GM21529 (cell line): ENCODE data around the gene AIP.

Source experiments
- ATAC-seq: cut with Tn5 transposase; IDR thresholded peaks from one replicate; pipeline ENCODE4 v1.9.1; 2021; ENCODE audit not compliant: unreplicated experiment

The AIP gene

DNA sequence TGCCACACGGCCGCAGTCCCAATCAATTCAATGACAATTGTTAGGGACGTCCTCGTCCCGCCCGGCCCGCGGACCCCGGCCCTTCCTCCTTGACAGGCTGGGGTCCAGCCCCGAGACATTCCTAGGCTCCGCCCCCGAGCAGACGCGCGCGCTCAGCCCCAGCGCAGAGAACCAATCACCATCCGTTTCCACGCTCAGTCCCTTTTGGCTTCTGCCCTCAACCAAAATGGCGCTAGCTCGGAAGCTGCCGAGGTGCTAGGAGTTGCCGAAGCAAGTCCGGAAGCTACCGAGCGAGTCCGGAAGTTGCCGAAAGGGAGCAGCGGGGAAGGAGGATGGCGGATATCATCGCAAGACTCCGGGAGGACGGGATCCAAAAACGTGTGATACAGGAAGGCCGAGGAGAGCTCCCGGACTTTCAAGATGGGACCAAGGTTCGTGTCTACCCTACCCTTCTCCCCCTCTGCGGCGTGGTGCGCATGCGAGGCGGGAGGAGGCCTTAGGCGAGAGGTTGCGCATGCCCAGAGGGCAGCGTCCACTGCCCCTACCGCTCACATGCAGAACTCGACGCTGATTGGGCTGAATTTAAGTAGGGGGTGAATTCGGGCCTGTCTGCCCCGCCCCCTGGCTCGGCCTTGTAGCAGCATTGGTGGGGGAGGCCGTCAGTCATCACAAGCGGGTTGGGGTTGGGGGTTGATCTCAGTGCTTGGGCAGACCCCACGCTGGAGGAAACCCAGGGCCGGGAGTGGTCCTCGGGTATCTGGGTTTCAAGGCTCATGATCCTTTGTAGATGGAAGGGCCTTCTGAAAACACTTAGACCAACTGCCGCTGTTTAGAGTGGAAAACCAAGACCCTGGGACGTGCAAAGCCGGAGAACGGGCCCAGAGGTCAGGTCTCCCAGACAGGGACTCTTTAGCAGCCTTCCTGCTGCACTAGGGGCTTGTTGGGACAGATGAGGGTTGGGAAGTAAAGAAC, at the start of gene AIP:
Gene AIP, plus strand, starts transcription at position 200 of the 972 bp plus-strand sequence. Its CDS starts 133 bp downstream, at position 333.
- peak; percentile 61 for ATAC-seq

- ATAC-seq: no peak
Measured at GRCh38 chr11:67433536-67434394, 49.1 kb upstream of the AIP start.

DNA sequence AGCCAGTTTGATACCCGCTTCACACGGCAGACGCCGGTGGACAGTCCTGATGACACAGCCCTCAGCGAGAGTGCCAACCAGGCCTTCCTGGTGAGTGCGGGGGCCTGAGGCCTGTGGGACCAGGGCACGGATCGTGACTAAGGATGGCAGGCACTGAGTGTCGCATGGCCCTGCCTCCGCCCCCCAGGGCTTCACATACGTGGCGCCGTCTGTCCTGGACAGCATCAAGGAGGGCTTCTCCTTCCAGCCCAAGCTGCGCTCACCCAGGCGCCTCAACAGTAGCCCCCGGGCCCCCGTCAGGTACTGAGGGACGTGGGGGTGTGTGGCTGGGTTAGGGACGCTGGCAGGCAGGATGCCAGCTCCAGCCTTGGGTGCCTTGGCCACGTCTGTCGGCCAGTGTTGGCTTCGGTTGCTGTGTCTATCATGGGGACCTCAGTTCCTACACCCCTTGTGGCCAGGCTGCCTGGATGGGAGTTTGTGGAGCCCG, 48.4 kb upstream of the AIP start:
- no peak for ATAC-seq

DNA sequence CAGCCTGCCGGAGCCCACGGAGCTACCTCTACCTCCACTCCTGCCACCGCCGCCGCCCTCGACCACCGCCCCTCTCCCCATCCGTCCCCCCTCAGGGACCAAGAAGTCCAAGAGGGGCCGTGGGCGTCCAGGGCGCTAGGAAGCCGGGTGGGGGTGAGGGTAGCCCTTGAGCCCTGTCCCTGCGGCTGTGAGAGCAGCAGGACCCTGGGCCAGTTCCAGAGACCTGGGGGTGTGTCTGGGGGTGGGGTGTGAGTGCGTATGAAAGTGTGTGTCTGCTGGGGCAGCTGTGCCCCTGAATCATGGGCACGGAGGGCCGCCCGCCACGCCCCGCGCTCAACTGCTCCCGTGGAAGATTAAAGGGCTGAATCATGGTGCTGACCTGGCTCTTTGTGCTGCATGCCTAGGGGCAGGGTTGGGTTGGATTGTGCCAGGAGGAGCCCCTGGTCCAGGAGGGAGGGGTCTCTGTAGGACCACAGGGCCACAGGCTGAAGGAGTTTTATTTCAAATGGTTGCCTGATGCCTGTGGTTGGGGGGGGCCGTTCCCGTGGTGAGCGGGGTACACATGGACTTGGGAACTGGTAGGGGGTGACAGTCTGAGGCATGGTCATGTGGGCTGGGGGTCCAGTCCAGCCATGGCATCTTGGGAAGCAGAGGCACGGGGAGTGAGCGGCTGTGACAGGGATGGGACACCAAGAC, 47.6 kb upstream of the AIP start:
- no peak for ATAC-seq

DNA sequence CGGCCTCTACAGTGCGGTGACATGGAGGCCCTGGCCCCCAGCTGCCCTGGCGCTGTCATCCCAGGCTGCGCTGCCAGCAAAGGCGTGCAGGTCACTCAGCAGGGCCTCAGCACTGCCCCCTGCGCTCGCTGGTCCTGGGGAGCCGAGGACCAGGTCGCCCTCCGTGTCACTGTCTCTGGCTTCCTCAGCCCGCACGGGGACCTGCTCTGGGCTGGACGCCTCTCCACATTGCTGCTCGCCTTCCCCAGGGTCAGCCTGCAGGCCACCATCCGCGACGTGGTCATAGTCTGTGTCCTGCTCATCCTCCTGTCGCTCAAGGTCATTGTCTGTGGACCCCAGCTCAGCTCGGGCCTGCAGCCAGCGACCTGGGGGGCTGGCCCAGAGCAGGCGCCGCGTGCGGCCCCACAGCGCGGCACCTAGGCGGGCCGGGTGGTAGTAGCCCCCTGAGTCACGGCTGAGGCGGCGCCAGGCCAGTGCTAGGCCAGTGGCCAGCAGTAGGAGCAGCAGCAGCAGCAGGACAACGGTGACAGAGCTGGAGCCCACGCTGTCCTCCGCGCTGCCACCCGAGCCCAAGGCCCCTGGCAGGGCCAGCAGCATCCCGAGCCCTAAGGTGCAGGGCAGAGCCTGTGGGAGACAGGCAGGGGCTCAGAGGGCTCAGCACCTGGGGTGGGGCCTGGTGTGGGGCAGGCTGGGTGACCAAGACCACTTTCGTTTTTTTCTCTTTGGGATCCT, 46.9 kb upstream of the AIP start:
- ATAC-seq: no peak

GRCh38 chr11:67436459-67437081, 46.3 kb upstream of the AIP start:
- ATAC-seq: peak; percentile 34

DNA sequence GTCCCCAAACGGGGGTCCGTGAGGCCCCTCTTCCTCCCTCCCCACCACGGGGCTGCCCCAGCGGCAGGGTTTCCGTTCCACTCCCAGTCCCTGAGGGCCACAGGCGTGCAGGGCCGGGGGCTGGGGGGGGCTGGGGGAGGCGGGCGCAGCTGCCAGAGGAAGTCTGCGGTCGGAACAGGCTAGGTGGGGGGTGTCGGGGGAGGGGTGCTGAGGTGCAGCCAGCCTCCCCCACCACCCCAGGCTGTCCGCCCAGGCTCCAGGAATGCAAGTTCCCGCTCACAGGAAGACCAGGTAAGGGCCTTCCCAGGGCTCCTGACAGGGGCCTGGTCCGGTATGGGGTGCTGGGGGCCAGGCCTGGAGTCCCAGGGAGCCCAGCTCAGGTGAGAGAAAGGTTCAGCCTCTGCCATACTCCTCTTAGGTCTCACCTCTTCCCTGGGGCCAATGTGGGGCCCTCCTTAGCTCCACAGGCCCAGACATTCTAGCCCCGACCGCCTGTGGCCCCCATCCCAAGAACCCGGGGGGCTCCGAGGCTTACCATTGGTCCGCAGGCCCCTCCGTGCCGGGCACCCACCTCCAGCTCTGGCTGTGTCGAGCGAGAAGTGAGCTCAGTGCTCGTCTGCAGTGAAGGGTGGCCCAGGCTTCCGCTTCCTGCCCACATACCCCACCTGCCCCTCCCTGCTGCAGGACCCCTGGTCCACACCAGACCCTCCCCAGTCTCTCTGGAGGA, 45.6 kb upstream of the AIP start, which contains the start of gene PTPRCAP:
Gene PTPRCAP, minus strand, starts transcription at position 601 of the 727 bp plus-strand sequence. Its CDS starts 63 bp downstream, at position 538.
- ATAC-seq: peak; percentile 28

GRCh38 chr11:67437809-67438157, 45.0 kb upstream of the AIP start:
- ATAC-seq: no peak

DNA sequence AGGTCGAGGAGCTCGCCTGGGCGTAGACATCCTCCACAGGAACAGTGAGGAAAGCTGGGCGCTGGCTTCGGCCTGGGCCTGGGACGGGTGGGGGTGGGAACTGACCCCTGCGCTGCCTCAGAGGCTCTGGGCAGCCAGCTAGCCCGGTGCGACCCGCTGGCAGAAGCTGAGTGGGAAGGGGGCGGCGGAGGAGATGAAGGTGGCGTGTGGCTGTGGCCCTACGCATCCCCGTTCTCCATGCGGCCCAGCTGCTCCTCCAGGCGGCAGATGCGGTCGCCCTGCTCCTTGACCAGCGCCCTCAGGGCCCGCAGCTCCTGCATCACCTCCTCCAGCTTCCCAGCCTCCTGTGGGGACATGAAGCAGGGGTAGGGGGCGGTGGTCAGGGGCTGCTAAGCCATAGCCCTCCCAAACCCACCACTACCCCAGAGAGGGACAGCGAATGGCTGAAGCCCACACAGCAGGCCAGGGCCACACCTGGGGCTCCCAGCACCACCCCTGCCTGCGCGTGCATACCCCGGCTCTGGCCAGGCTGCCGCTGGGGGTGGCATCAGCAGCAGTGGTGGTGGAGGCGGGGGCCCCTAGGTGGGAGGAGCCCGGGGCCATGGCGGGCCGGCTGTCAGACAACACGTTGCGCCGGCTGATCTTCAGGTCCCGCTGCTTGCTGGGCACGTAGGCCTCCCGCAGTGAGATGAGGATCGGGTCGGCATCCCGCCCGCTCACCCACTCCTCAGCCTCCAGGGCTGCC, 44.5 kb upstream of the AIP start:
- ATAC-seq: peak; percentile 27

- ATAC-seq: no peak
Measured at GRCh38 chr11:67439321-67440228, 43.3 kb upstream of the AIP start.

DNA sequence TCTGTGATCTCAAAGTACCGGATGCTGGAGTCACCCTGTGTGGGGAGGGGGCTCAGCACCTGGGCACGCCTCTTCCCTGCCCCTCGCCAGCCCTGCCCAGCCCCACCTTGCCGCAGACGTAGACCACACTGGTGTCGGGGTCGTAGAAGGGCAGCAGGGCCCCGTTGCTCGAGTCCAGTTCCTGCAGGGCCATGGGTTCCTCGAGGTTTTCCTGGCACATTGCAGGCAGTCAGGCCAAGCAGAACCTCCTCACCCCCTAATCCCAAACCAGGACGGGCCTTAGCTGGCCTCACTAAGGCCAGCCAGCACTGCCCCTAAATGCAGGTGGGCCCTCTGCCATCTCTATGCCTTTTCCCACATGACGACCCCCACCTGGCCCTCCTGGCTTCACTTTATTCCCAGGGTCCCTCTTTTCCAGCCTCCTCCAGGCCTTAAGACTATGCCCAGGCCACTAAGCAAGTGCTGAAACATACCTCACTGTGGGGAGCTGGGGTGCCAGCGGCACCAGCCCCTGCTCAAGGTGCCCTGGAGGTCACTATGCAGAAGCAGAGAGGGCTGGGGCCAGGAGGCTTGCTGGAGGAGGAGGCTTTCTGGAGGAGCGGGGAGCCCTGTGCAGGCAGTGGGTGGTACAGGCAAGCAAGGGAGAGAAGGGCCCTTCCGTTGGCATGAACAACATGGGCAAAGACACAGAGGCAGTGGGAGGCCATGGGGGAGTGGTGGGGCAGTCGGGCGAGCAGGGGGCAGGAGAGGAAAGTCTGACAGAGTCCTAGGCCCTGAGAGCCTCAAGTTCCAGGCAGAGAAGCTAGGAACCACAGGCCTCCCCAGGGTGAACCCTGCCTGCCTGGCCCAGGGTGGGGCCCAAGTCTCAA, 42.4 kb upstream of the AIP start:
- no peak for ATAC-seq

- ATAC-seq: no peak
Measured at GRCh38 chr11:67441098-67441563, 41.7 kb upstream of the AIP start.

GRCh38 chr11:67441731-67442351, 41.0 kb upstream of the AIP start:
- no peak for ATAC-seq

GRCh38 chr11:67442504-67443404, 40.1 kb upstream of the AIP start:
- no peak for ATAC-seq

DNA sequence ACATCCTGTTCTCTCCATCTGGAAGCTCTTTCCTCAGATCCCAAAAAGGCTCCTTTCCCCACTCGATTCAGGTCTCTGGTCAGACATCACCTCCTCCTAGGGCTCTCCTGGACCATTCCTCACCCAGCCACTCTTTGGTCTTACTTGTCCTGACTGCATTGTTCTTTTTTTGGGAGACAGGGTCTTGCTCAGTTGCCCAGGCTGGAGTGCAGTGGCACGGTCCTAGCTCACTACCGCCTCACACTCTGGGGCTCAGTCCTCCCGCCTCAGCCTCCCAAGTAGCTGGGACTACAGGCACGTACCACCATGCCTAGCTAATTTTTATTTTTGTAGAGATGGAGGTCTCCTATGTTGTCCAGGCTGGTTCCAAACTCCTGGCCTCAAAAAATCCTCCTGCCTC, 37.3 kb upstream of the AIP start:
- no peak for ATAC-seq
